Nephron (organoid): Measurements from ENCODE around the gene LCMT1.

Experiments used
- H3K27ac Mint-ChIP-seq, 3 experiments: 2 replicates each; pipeline ENCODE4 v1.8.0; 2020; ENCODE audit warnings: mixed read lengths in 3 of 3, mild to moderate bottlenecking in 2 of 3, moderate library complexity in 1 of 3
- H3K27me3 Mint-ChIP-seq: 2 replicates; pipeline ENCODE4 v1.8.0; 2021; ENCODE audit warnings: low read depth, mild to moderate bottlenecking, moderate library complexity, mixed read lengths
- H3K36me3 Mint-ChIP-seq: 2 replicates; pipeline ENCODE4 v1.8.0; 2020; ENCODE audit warnings: low read depth, mixed read lengths
- H3K4me1 Mint-ChIP-seq: 2 replicates; pipeline ENCODE4 v1.8.0; 2020; ENCODE audit warnings: mixed read lengths
- H3K4me3 Mint-ChIP-seq, 3 experiments: 2 replicates each; pipeline ENCODE4 v1.8.0; 2020; ENCODE audit warnings: mild to moderate bottlenecking in 3 of 3, mixed read lengths in 3 of 3, moderate library complexity in 2 of 3
- H3K9me3 Mint-ChIP-seq: 2 replicates; pipeline ENCODE4 v1.8.0; 2020; ENCODE audit warnings: mixed read lengths
- CTCF ChIP-seq, 3 experiments: fragments of 200-600 bp; sonication (generic); IDR thresholded peaks; one replicate each; pipeline ENCODE4 v1.5.0; 2021; ENCODE audit warnings: antibody characterized with exemption in 3 of 3; ENCODE audit not compliant: unreplicated experiment in 3 of 3

LCMT1 gene

DNA sequence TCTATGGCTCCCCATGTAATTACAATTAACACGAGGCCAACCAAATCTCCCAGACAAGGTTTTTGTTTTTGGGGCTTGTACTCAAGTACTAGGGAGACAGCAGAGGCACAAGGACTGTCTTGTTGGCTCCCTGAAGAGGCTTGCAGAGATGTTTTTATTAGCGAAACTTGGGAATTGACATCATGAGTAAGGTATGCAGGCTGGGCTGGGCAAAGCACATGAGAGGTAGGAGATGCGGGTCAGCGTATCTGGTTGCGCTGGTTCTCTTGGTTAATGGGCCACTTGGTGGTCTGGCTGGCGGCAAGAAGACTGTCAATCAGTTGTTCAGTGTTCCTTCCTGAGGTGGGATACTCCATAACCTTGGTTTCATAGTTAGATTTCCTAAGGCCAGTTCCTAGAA, 28.9 kb downstream of the LCMT1 start:
- no peaks in the 10 kb centered on the region for H3K9me3 Mint-ChIP-seq
- peaks cover 39% of the 10 kb centered on the region for H3K36me3 Mint-ChIP-seq
- H3K4me1 Mint-ChIP-seq = no peaks in the 10 kb centered on the region
- peaks cover 3% of the 10 kb centered on the region for H3K27me3 Mint-ChIP-seq
- H3K4me3 Mint-ChIP-seq = no peak overlapping the region
- H3K27ac Mint-ChIP-seq = no peak overlapping the region
- TF ChIP-seq CTCF (IDR thresholded peaks at IDR 0.05; ENCODE audit: unreplicated experiment in 3 of 3) = no peak

- H3K4me1 Mint-ChIP-seq = no peaks in the 10 kb centered on the region
- no peaks in the 10 kb centered on the region for H3K9me3 Mint-ChIP-seq
- no peak for TF ChIP-seq CTCF (IDR thresholded peaks at IDR 0.05; ENCODE audit: unreplicated experiment in 3 of 3)
Measured at GRCh38 chr16:25141648-25142047, 30.1 kb downstream of the LCMT1 start.

GRCh38 chr16:25143928-25144327, 32.4 kb downstream of the LCMT1 start:
- Mint-ChIP-seq H3K36me3 (peaks cover 32% of the 10 kb centered on the region), H3K4me1 (no peaks in the 10 kb centered on the region), H3K4me3 (no peak overlapping the region)

More at GRCh38 chr16:25141648-25142047, 30.1 kb downstream of the LCMT1 start:
- no peak overlapping the region for H3K27ac Mint-ChIP-seq
- H3K27me3 Mint-ChIP-seq = peaks cover 3% of the 10 kb centered on the region
- H3K36me3 Mint-ChIP-seq = peaks cover 38% of the 10 kb centered on the region
- H3K4me3 Mint-ChIP-seq = no peak overlapping the region

GRCh38 chr16:25148568-25149215, 37.1 kb downstream of the LCMT1 start:
- TF ChIP-seq CTCF (IDR thresholded peaks at IDR 0.05; ENCODE audit: unreplicated experiment in 3 of 3) = no peak
- H3K36me3 Mint-ChIP-seq = peaks cover 29% of the 10 kb centered on the region
- peak overlapping the region in 1 of 3 experiments; percentile 12 for H3K4me3 Mint-ChIP-seq
- H3K27me3 Mint-ChIP-seq = no peaks in the 10 kb centered on the region
- H3K4me1 Mint-ChIP-seq = no peaks in the 10 kb centered on the region
- peak overlapping the region in 1 of 3 experiments; percentile 16 for H3K27ac Mint-ChIP-seq
- H3K9me3 Mint-ChIP-seq = no peaks in the 10 kb centered on the region

More at GRCh38 chr16:25143928-25144327, 32.4 kb downstream of the LCMT1 start:
- no peak overlapping the region for H3K27ac Mint-ChIP-seq
- peak; percentile 5 to 17 (median 13) for TF ChIP-seq CTCF (IDR thresholded peaks at IDR 0.05; ENCODE audit: unreplicated experiment in 3 of 3)
- H3K9me3 Mint-ChIP-seq = no peaks in the 10 kb centered on the region
- H3K27me3 Mint-ChIP-seq = no peaks in the 10 kb centered on the region

GRCh38 chr16:25151996-25152395, 40.5 kb downstream of the LCMT1 start:
- no peak for TF ChIP-seq CTCF (IDR thresholded peaks at IDR 0.05; ENCODE audit: unreplicated experiment in 3 of 3)
- Mint-ChIP-seq H3K27ac (no peak overlapping the region), H3K4me3 (no peak overlapping the region), H3K27me3 (no peaks in the 10 kb centered on the region), H3K4me1 (no peaks in the 10 kb centered on the region), H3K36me3 (peaks cover 52% of the 10 kb centered on the region), H3K9me3 (no peaks in the 10 kb centered on the region)
